K562 (cell line): ENCODE data around the gene SEC24A. TPM values are rescaled to one million over a fixed set of nuclear protein-coding genes. Genes with fewer than 3 reads are reported as not detected.

Experiments
- ARID2 ChIP-seq: fragments of 450-650 bp; IDR thresholded peaks from 2 replicates; pipeline ENCODE4 v1.6.1; 2017; ENCODE audit warnings: antibody characterized with exemption, mild to moderate bottlenecking
- CC2D1A ChIP-seq: fragments of 450-650 bp; IDR thresholded peaks from 2 replicates; pipeline ENCODE4 v1.6.1; 2017; ENCODE audit warnings: mild to moderate bottlenecking
- CEBPB ChIP-seq: fragments of 450-650 bp; IDR thresholded peaks from 2 replicates; pipeline ENCODE4 v1.6.1; 2016; ENCODE audit warnings: missing genetic modification characterization, missing compliant biosample characterization
- CEBPG ChIP-seq, 3 experiments: fragments of 200-800 bp in 1 of 3; sonication (Bioruptor generic) in 1 of 3; sonication (generic) in 1 of 3; formaldehyde crosslinking in 1 of 3; IDR thresholded peaks in 2 of 3; conservative IDR thresholded peaks in 1 of 3; 2 replicates each; pipeline versions ENCODE4 v1.6.1 to v1.8.0; 2016 to 2022; ENCODE audit warnings: missing compliant biosample characterization in 2 of 3, missing genetic modification characterization in 2 of 3, mild to moderate bottlenecking in 1 of 3, missing genetic modification reagents in 1 of 3
- DPF2 ChIP-seq: fragments of 450-650 bp; IDR thresholded peaks from 2 replicates; pipeline ENCODE4 v1.6.1; 2016
- EGR1 ChIP-seq: fragments of 450-650 bp; conservative IDR thresholded peaks from 2 replicates; pipeline ENCODE4 v1.6.1; 2017; ENCODE audit warnings: mild to moderate bottlenecking
- HDAC1 ChIP-seq, 2 experiments: fragments of 450-650 bp; IDR thresholded peaks; 2 replicates each; pipeline ENCODE4 v1.6.1; 2016 to 2017; ENCODE audit warnings: inconsistent platforms in 1 of 2, mild to moderate bottlenecking in 1 of 2, moderate library complexity in 1 of 2
- NFE2 ChIP-seq: IDR thresholded peaks from 2 replicates; pipeline ENCODE4 v1.6.1; 2014; ENCODE audit warnings: antibody characterized with exemption, low read depth
- PHB2 ChIP-seq: fragments of 450-650 bp; IDR thresholded peaks from 2 replicates; pipeline ENCODE4 v1.6.1; 2017; ENCODE audit warnings: low read depth
- SMARCA5 ChIP-seq: fragments of 450-650 bp; IDR thresholded peaks from 2 replicates; pipeline ENCODE4 v1.6.1; 2016
- ZNF12 ChIP-seq: sonication (generic); formaldehyde crosslinking; IDR thresholded peaks from 2 replicates; pipeline ENCODE4 v1.4.0; 2020; ENCODE audit warnings: mild to moderate bottlenecking, missing genetic modification reagents
- polyA plus RNA-seq, 8 experiments: library from polyadenylated mRNA; depleted of rRNA in 4 of 8; stranded (reverse) in 5 of 8; unstranded in 3 of 8; fragments of >200 nt; fragmentation: Nextera tagmentation in 2 of 8; fragmentation: Illumina TruSeq in 1 of 8; extraction: Ambion mirVana in 2 of 8; extraction: Trizol in 1 of 8; gene quantifications; 2 replicates each; pipeline versions ENCODE4 v1.2.1 to v1.2.3, GENCODE V29; 2011 to 2014; ENCODE audit warnings: inconsistent platforms in 1 of 8, missing spikeins in 1 of 8
- total RNA-seq, 7 experiments: library from RNA; depleted of rRNA in 6 of 7; stranded (reverse); fragments of >200 nt in 6 of 7; fragmentation: Illumina TruSeq in 2 of 7; extraction: Trizol in 2 of 7; gene quantifications; 2 replicates each; pipeline versions ENCODE4 v1.2.1 to v1.2.3, GENCODE V29; 2011 to 2021; ENCODE audit warnings: low replicate concordance in 1 of 7
- TF ChIP-seq, protein P1 (sequence below): fragments of 450-650 bp; IDR thresholded peaks from 2 replicates; pipeline ENCODE4 v1.7.0; 2016; ENCODE audit warnings: borderline replicate concordance
- TF ChIP-seq, protein P2 (sequence below): fragments of 450-650 bp; IDR thresholded peaks from 2 replicates; pipeline ENCODE4 v1.6.1; 2016
- TF ChIP-seq, protein P3 (sequence below): fragments of 450-650 bp; IDR thresholded peaks from 2 replicates; pipeline ENCODE4 v1.6.1; 2017; ENCODE audit warnings: antibody characterized with exemption
- TF ChIP-seq, protein P4 (sequence below), 2 experiments: IDR thresholded peaks; 2 replicates each; pipeline ENCODE4 v1.6.1; 2012; ENCODE audit warnings: improper control_type of control experiment in 2 of 2, low read depth in 2 of 2, low read length in 2 of 2, borderline replicate concordance in 1 of 2
- TF ChIP-seq, protein P5 (sequence below): sonication (generic); formaldehyde crosslinking; IDR thresholded peaks from 2 replicates; pipeline ENCODE4 v1.8.0; 2022; ENCODE audit warnings: mild to moderate bottlenecking, missing genetic modification reagents
- TF ChIP-seq, protein P6 (sequence below), 2 experiments: IDR thresholded peaks; 2 replicates each; pipeline ENCODE4 v1.6.1; 2011; ENCODE audit warnings: borderline replicate concordance in 1 of 2, control low read depth in 1 of 2, low read depth in 1 of 2, low read length in 1 of 2, mild to moderate bottlenecking in 1 of 2, mixed read lengths in 1 of 2, moderate library complexity in 1 of 2; ENCODE audit not compliant: insufficient read depth in 1 of 2, insufficient read length in 1 of 2, poor library complexity in 1 of 2, severe bottlenecking in 1 of 2; ENCODE audit errors: extremely low read depth in 1 of 2

Gene SEC24A
- total and polyA plus RNA-seq, 9 of the 15 experiments (the other 6 are each of a cell fraction or from before 2014, with no cell fraction given) = 7.9 to 36.5 (median 17.5) TPM

DNA sequence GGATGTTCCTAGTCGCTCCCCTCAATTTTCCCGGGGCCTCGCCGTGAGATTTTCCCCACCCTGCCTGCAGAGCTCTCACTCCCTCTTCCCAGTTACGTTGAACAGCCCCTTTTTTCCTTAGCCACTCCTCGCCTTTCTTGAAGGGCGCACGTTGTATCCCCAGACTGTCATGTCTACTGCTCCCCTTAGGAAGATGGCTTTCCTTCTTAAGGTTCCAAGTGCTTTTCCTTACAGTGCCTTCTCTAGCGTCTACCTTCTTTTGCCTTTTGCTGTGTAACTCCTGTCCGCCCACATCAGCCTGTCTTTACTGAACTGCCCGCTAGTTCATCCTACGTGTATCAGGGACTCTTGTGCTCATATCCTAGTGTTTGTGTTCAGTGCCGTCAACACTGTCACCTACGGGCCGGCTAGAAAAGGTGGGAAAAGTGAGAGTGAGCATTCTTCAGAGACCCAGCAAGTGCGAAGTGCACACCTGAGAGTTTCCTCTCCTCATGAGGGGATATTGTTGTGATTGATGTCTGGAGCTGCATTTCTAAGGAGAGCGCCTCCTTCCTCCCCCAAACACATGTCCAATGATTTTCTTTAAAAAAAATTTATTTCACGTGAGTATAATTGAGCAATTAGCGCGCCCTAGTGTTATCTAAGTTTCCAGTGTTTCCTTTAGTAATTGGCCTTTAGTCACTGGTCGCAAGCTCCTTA is 90.5 kb downstream of the SEC24A start (continued):
- TF ChIP-seq CC2D1A = 0 out of 2 replicates have a peak, but pooled peaks have one; percentile 40
- peak; percentile 52; the same call in 1 of the 2 replicates for TF ChIP-seq DPF2
- TF ChIP-seq NFE2 = peak; percentile 56; the same call in 1 of the 2 replicates
- TF ChIP-seq, protein P1, sequence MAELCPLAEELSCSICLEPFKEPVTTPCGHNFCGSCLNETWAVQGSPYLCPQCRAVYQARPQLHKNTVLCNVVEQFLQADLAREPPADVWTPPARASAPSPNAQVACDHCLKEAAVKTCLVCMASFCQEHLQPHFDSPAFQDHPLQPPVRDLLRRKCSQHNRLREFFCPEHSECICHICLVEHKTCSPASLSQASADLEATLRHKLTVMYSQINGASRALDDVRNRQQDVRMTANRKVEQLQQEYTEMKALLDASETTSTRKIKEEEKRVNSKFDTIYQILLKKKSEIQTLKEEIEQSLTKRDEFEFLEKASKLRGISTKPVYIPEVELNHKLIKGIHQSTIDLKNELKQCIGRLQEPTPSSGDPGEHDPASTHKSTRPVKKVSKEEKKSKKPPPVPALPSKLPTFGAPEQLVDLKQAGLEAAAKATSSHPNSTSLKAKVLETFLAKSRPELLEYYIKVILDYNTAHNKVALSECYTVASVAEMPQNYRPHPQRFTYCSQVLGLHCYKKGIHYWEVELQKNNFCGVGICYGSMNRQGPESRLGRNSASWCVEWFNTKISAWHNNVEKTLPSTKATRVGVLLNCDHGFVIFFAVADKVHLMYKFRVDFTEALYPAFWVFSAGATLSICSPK = peak; percentile 86
- TF ChIP-seq, protein P2, sequence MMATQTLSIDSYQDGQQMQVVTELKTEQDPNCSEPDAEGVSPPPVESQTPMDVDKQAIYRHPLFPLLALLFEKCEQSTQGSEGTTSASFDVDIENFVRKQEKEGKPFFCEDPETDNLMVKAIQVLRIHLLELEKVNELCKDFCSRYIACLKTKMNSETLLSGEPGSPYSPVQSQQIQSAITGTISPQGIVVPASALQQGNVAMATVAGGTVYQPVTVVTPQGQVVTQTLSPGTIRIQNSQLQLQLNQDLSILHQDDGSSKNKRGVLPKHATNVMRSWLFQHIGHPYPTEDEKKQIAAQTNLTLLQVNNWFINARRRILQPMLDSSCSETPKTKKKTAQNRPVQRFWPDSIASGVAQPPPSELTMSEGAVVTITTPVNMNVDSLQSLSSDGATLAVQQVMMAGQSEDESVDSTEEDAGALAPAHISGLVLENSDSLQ = peak; percentile 62; the same call in 1 of the 2 replicates
- peak; percentile 52; the same call in 1 of the 2 replicates for TF ChIP-seq PHB2
- 0 out of 2 replicates have a peak, but pooled peaks have one; percentile 45 for TF ChIP-seq ARID2
- peak; percentile 82 for TF ChIP-seq EGR1
- no peak for TF ChIP-seq CEBPG (CRISPR knock-in tag; IDR thresholded peaks at IDR 0.05)
- TF ChIP-seq CEBPG (tag; conservative IDR thresholded peaks at IDR 0.05 in 1 of 2, IDR thresholded peaks at IDR 0.05 in 1 of 2) = 0 out of 4 replicates have a peak, but pooled peaks have one; percentile 5 to 23
- TF ChIP-seq, protein P3, sequence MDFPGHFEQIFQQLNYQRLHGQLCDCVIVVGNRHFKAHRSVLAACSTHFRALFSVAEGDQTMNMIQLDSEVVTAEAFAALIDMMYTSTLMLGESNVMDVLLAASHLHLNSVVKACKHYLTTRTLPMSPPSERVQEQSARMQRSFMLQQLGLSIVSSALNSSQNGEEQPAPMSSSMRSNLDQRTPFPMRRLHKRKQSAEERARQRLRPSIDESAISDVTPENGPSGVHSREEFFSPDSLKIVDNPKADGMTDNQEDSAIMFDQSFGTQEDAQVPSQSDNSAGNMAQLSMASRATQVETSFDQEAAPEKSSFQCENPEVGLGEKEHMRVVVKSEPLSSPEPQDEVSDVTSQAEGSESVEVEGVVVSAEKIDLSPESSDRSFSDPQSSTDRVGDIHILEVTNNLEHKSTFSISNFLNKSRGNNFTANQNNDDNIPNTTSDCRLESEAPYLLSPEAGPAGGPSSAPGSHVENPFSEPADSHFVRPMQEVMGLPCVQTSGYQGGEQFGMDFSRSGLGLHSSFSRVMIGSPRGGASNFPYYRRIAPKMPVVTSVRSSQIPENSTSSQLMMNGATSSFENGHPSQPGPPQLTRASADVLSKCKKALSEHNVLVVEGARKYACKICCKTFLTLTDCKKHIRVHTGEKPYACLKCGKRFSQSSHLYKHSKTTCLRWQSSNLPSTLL = 0 out of 2 replicates have a peak, but pooled peaks have one; percentile 47
- TF ChIP-seq, protein P4, sequence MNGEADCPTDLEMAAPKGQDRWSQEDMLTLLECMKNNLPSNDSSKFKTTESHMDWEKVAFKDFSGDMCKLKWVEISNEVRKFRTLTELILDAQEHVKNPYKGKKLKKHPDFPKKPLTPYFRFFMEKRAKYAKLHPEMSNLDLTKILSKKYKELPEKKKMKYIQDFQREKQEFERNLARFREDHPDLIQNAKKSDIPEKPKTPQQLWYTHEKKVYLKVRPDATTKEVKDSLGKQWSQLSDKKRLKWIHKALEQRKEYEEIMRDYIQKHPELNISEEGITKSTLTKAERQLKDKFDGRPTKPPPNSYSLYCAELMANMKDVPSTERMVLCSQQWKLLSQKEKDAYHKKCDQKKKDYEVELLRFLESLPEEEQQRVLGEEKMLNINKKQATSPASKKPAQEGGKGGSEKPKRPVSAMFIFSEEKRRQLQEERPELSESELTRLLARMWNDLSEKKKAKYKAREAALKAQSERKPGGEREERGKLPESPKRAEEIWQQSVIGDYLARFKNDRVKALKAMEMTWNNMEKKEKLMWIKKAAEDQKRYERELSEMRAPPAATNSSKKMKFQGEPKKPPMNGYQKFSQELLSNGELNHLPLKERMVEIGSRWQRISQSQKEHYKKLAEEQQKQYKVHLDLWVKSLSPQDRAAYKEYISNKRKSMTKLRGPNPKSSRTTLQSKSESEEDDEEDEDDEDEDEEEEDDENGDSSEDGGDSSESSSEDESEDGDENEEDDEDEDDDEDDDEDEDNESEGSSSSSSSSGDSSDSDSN (IDR thresholded peaks at IDR 0.05; ENCODE audit: borderline replicate concordance in 1 of 2, low read depth in 2 of 2, low read length in 2 of 2) = peak in 1 of 2 experiments; percentile 44; a peak in 1 of 4 replicates
- TF ChIP-seq, protein P5, sequence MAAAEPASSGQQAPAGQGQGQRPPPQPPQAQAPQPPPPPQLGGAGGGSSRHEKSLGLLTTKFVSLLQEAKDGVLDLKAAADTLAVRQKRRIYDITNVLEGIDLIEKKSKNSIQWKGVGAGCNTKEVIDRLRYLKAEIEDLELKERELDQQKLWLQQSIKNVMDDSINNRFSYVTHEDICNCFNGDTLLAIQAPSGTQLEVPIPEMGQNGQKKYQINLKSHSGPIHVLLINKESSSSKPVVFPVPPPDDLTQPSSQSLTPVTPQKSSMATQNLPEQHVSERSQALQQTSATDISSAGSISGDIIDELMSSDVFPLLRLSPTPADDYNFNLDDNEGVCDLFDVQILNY (CRISPR knock-in tag) = 0 out of 2 replicates have a peak, but pooled peaks have one; percentile 27
- TF ChIP-seq, protein P6, sequence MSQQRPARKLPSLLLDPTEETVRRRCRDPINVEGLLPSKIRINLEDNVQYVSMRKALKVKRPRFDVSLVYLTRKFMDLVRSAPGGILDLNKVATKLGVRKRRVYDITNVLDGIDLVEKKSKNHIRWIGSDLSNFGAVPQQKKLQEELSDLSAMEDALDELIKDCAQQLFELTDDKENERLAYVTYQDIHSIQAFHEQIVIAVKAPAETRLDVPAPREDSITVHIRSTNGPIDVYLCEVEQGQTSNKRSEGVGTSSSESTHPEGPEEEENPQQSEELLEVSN (IDR thresholded peaks at IDR 0.05; ENCODE audit: borderline replicate concordance in 1 of 2, extremely low read depth in 1 of 2, insufficient read depth in 1 of 2, insufficient read length in 1 of 2, low read depth in 1 of 2, low read length in 1 of 2, poor library complexity in 1 of 2, severe bottlenecking in 1 of 2) = peak; percentile 90 to 94
- TF ChIP-seq ZNF12 (CRISPR knock-in tag) = peak; percentile 94
- peak; percentile 73 for TF ChIP-seq CEBPB (tag)
- 0 out of 4 replicates have a peak, but pooled peaks of 1 of the 2 experiments have one; percentile 59 for TF ChIP-seq HDAC1 (IDR thresholded peaks at IDR 0.05)
- 0 out of 2 replicates have a peak, but pooled peaks have one; percentile 39 for TF ChIP-seq SMARCA5
